Glomerular endothelial cell (primary cell): ENCODE data around the gene CPA2. TPM values are rescaled to one million over a fixed set of nuclear protein-coding genes. Genes with fewer than 3 reads are reported as not detected.
"Not testable (repeated sequence)": the region's sequence is repeated elsewhere in the genome, so short reads cannot be mapped to it uniquely, and the experiment has no call there.

Experiments
- DNase-seq: peaks from one replicate; pipeline ENCODE4 v3.0.0-alpha.2; 2011; ENCODE audit warnings: low read depth, low spot score; ENCODE audit errors: extremely low read depth
- total RNA-seq: library from RNA; depleted of rRNA; stranded (reverse); fragments of >200 nt; gene quantifications from 2 replicates; pipeline ENCODE4 v1.2.3, GENCODE V29; 2015

The CPA2 gene
- total RNA-seq, 1 donor from 2014 or later = not detected

GRCh38 chr7:130303127-130303526, 36.5 kb downstream of the CPA2 start:
- no peak for DNase-seq

GRCh38 chr7:130303551-130303950, 36.9 kb downstream of the CPA2 start:
- DNase-seq = no peak

DNA sequence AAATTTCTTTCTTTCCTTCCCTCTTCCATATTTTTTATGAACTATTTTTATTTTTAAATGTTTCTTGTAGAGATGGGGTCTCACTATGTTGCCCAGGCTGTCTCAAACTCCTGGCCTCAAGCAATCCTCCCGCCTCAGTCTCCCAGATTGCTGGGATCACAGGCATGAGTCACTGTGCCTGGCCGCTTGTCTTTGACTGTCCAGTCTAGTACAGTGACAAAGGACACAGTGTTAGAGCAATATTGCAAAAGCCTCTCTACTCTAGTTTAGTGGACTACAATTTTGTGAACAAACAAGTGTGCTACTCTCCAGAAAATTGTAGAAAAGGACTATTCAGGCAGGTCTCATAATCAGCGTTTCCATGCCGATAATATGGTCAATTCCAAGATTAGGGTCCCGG, 37.3 kb downstream of the CPA2 start:
- no peak for DNase-seq

GRCh38 chr7:130304878-130305277, 38.2 kb downstream of the CPA2 start:
- no peak for DNase-seq

GRCh38 chr7:130305433-130306042, 38.9 kb downstream of the CPA2 start:
- no peak for DNase-seq

GRCh38 chr7:130309986-130310385, 43.3 kb downstream of the CPA2 start:
- DNase-seq = no peak

- DNase-seq = no peak
Measured at GRCh38 chr7:130314305-130314704, 47.6 kb downstream of the CPA2 start.

DNA sequence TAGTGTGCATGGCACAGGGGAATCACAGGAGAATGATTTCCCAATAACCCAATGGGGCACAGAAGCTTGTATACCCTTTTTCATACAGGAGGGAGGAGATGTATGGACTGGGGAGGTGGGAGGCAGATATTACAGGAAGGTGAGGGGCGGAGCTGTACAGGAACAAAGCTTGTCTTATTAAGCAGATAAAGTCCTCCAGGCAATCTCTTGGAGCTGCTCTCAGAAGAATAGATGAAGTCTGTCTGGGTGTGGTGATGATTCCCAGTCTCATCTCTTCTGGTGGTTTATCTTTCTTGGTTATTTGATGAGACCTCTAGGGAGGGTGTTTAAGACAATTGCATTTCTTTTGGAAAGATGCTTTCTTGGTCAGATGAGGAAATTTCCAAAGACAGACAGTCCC, 52.9 kb downstream of the CPA2 start:
- no peak for DNase-seq

- DNase-seq = not testable (repeated sequence)
Measured at GRCh38 chr7:130321542-130322229, 55.0 kb downstream of the CPA2 start.

GRCh38 chr7:130322615-130323014, 56.0 kb downstream of the CPA2 start:
- DNase-seq = no peak

DNA sequence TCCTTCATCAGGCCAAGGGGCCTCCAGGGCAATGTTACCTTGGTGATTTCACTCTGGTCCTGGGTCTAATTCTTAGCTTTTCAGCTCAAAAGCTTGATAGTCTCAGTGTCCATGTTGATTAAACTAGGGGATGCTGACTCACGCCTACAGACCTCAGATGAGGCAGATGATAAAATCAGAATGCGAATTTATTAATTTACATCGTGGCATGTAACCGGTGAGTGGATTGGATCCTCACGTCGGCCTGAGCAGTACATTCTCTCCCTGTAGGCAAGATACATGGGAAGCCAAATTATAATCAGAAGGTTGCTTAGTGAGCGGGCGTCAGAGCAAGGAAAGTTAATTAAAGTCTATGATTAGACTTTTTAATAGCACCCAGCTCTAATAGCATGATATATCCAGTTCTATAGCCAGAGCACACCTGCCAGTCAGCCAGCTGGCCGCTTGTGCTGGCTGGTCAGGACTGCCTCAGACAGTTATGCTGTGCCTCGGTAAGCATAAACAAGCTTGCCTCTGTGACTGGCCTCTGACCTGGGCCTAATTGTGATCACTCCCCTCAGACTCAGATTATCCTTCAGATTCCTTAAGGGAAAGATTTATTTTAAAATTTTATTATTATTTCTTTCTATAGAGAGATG, 57.8 kb downstream of the CPA2 start:
- DNase-seq = no peak

- no peak for DNase-seq
Measured at GRCh38 chr7:130329681-130330080, 63.0 kb downstream of the CPA2 start.

DNA sequence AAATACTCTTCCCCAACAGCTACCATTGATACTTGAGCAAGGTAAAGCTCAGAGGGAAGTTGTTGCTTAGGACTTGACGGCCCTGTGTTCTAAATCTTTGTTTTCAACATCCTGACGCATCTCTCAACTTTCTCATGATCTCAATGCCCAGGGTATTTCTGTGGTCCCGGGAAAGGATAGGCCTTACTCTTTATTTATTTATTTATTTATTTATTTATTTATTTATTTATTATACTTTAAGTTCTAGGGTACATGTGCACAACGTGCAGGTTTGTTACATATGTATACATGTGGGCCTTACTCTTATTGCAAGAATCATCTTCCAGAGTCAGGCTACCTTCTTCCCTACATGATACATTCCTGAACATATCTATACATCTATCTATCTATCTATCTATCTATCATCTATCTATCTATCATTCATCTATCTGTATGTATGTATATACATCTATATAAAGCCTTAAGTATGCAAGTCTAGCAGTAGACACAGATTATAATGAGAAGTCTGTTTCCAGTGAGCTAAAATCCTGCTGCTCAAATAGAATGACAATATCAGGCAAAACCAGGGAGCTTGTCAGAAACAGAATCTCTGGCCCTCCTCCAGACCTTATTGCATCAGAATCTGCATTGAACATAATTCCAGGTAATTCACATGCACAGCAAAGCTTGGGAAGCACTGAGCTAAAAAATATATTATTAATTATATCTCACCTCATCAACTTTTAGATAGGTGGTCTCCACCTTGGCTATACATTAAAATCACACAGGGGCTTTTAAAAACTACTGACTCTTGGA, 65.8 kb downstream of the CPA2 start:
- DNase-seq = no peak

DNA sequence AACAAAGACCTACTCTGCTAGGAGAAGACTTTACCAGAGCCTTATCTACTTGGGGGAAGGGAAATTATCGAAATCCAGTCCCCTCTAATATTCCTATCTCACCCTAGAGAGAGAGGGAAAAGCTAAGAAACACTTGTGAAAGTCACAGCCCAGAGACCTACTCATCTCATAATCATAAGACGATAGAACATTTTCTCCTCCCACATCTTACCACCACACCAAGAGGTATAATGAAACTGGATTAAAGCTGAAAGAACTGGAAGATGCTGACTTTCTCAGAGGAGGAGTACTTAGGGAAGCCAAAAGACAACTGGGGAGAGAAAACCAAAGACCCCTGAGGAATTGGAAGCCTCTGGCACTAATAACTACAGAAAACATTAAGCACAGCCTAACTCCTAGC, 67.2 kb downstream of the CPA2 start:
- DNase-seq = no peak

DNA sequence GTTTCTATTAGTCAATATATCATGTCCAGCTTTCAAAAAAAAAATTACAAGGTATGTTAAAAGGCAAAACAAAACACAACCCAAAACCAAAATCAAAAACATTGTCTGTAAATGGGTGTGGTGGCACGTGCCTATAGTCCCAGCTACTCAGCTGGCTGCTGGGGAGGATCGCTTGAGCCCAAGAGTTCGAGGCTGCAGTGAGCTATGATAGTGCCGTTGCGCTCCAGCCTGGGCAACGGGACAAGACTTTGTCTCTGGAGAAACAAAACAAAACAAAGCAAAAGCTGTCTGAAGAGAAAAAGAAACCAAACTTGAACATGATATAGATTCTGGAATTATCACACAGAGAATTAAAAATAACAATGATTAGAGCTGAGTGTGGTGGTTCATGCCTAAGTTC, 67.6 kb downstream of the CPA2 start:
- no peak for DNase-seq

- no peak for DNase-seq
Measured at GRCh38 chr7:130337410-130337971, 70.8 kb downstream of the CPA2 start.

DNA sequence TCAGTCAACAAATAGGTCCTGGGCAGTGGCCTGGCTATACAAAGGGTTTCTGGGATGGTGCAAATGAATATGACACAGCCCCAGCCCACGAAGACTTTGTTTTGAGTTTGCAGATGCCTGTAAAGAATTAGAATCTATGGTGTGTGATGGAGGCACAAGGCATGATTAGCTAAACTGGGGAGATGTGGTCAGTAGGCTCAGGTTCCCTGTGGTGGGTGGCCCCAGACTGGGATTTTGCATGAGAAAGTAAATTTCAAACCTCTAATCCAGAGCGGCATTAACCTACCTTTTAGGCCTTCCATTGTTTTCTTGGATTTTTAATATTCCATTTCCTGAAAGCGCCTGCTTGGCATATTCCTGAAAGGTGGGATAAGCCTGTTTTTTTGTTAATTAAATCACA, 71.6 kb downstream of the CPA2 start:
- no peak for DNase-seq
